Measurements from ENCODE around the gene FAM131A.

GRCh38 chr3:184373422-184373821 lies 36.0 kb downstream of the FAM131A start:
- TF ChIP-seq, protein P1, sequence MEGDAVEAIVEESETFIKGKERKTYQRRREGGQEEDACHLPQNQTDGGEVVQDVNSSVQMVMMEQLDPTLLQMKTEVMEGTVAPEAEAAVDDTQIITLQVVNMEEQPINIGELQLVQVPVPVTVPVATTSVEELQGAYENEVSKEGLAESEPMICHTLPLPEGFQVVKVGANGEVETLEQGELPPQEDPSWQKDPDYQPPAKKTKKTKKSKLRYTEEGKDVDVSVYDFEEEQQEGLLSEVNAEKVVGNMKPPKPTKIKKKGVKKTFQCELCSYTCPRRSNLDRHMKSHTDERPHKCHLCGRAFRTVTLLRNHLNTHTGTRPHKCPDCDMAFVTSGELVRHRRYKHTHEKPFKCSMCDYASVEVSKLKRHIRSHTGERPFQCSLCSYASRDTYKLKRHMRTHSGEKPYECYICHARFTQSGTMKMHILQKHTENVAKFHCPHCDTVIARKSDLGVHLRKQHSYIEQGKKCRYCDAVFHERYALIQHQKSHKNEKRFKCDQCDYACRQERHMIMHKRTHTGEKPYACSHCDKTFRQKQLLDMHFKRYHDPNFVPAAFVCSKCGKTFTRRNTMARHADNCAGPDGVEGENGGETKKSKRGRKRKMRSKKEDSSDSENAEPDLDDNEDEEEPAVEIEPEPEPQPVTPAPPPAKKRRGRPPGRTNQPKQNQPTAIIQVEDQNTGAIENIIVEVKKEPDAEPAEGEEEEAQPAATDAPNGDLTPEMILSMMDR (IDR thresholded peaks at IDR 0.05; ENCODE audit: insufficient read depth, low read length, poor library complexity, severe bottlenecking): no peak
- no peak for TF ChIP-seq EZH2phosphoT487 (conservative IDR thresholded peaks at IDR 0.05; ENCODE audit: low read length)

All from SU-DHL-6 (cell line).